GM18868 (cell line): ENCODE measurements around the gene IP6K3.

Source experiments
- ATAC-seq: cut with Tn5 transposase; IDR thresholded peaks from one replicate; pipeline ENCODE4 v1.9.1; 2021; ENCODE audit warnings: mild to moderate bottlenecking, moderate library complexity; ENCODE audit not compliant: unreplicated experiment

IP6K3 gene

DNA sequence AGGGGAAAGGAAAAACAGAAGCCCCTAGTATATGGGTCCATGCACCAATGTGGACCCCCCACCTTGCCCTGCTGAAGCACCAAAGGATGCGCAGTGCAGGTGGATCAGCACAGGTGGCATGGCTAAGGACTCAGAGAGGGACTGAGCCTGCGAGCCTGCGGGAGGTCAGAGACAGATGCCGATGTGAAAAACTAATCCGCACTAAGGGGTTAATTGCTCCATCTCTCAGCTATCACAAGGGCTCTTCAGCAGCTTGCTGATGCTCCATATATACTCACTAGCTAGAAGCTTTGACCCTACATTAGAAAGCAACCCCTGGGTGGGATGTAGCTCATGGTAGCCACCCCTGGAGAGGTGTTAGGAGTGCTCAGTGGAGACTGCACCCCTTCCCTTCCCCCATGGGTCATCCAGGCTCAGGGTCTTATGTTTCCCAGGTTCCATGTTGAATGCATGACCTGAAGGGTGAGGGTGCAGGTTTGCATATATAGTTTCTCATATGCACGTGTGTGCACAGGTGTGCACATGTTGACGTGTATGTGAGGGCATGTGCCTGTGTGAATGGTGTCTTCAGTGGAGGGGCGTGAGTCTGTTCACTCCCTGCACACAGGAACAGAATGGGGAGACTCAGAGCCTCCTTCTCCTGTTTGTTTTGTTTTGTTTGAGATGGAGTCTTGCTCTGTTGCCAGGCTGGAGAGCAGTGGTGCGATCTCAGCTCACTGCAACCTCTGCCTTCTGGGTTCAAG lies 13.4 kb upstream of the IP6K3 start:
- no peak for ATAC-seq

- ATAC-seq, result no peak
Measured at GRCh38 chr6:33758815-33759216, 12.1 kb upstream of the IP6K3 start.

GRCh38 chr6:33757906-33758305 lies 11.2 kb upstream of the IP6K3 start:
- ATAC-seq, result no peak

DNA sequence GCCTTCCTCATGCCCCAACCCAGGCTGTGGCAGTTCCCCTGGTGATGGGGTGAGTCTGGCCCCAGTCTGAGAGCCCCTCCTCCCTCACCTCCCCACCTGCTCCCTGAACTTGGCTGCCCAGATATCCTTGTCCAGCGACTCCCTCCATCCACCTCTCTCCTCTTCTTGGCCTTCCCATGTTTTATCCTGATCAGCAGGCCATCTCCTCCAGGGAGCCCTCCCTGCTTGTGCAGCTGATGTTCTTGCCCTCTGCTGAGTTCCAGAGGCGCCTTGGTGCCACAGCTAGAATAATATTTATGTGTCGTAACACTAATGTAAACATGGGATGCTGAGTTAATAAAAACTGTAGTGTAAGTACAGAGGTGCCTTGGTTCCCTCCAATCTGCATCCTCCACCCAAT lies 10.4 kb upstream of the IP6K3 start:
- no peak for ATAC-seq

GRCh38 chr6:33756211-33756954 lies 9.7 kb upstream of the IP6K3 start:
- ATAC-seq, result no peak

- ATAC-seq, result no peak
Measured at GRCh38 chr6:33755070-33755869, 8.6 kb upstream of the IP6K3 start.

GRCh38 chr6:33754222-33754621 lies 7.5 kb upstream of the IP6K3 start:
- ATAC-seq, result no peak

GRCh38 chr6:33752646-33753015 lies 5.9 kb upstream of the IP6K3 start:
- no peak for ATAC-seq

DNA sequence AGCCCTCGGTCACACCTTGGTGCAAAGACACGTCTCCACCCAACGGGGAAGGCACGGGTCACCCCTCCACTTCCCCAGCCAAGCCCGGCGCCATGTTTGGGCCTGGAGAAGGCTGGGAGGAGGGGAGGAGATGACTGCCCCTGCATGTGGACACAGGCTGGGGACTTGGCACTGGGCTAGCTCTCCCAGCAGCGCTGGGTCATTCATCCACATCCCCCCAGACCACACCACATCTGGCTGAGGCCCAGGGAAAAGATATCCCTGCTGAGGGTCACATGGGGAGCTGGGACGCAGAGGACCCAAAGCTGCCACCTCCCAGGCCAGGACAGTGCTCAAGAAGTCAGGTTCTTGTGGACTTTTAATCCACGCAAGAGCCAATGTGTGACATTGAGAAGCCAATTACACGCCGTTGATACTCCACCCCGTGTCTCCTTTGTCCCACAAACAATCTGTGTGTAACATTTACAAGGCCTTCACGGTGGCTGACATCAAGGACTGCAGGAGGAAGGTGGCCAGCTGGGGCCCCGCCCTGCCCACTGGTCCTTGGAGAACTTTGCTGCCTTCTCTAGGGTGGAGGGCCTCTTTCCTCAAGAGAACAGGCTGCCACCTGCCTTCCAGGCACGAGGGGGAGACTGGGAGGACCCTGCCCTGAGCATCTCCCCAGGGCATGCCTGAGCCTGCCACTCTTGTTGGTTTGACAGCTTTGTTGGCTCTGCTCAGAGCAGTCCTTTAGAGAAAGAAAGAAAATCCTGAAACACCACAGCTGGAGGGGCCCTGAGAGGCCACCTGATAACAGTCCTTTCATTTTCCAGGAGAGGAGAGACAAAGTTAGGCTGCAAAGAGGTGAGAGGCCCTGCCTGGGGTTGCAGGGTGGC lies 5.3 kb upstream of the IP6K3 start:
- ATAC-seq, result no peak

- no peak for ATAC-seq
Measured at GRCh38 chr6:33750244-33750991, 3.7 kb upstream of the IP6K3 start.

DNA sequence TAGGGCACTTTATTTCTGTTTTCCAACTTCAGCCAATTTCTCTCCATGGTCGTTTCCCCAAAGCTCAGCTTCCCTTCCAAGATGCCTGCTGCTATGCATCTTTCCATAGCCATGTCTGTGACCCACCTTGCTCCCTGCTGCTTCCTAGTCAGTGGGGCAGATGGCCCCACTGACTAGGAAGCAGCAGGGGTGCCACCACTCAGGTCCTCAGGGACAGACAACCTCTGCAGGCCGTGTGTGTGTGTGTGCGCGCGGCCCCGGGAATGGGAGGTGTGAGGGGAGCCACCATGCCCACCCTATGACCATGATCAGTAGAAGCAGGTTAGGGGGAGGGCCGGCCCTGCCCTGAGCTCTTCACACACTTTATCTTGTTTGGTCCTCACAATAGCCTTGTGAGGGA lies 2.7 kb upstream of the IP6K3 start:
- ATAC-seq, result no peak

DNA sequence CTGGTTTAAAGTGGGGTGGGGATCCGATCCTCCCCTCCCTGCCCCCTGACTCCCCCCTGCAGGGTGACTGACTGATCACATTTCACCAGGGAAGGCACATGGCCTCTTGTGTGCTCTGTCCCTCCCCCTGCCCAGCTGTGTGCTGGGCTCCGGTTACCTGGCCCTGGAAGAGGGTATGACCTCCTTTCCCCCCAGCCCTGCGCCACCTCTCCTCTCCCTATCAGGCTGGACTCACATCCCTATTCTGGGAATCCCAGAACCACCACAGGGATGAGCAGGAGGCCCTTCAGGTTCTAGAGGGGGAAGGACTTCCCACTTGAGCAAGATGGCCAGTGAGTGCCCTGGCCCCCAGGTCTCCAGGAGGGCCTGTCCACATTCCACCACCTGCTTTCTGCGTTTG lies 2.1 kb upstream of the IP6K3 start:
- ATAC-seq, result no peak

GRCh38 chr6:33747823-33748222 lies 1.1 kb upstream of the IP6K3 start:
- ATAC-seq, result no peak

DNA sequence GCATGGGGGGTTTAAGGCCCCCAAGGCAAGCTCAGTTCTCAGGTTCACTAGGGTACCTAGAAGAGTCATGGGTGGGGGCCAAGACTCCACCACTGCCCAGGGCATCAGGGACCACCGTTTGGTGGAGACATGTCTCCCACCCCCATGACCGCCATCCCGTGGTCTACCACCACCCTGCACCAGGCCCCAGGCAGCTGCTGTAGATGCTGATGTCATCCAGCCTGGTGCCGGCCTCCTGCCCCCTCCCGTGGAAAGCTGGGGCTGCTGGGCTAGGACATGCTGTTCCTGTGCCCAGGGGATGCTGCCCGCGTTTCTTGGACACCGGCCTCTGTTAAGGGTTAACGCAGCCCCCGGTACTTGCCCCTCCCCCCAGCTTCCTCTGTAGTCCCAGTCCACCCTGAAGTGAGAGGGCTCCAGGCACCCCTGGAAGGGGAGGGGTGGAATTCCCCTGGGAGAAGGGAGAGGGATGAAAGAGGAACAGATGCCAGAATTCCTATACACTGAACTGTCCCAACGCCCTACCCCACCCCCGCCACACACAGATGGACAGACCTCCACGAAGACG lies 587 bp downstream of the IP6K3 start:
- ATAC-seq, result no peak

- ATAC-seq, result no peak
Measured at GRCh38 chr6:33745548-33745947, 1.2 kb downstream of the IP6K3 start.

GRCh38 chr6:33744895-33745546 lies 1.7 kb downstream of the IP6K3 start:
- ATAC-seq, result no peak

DNA sequence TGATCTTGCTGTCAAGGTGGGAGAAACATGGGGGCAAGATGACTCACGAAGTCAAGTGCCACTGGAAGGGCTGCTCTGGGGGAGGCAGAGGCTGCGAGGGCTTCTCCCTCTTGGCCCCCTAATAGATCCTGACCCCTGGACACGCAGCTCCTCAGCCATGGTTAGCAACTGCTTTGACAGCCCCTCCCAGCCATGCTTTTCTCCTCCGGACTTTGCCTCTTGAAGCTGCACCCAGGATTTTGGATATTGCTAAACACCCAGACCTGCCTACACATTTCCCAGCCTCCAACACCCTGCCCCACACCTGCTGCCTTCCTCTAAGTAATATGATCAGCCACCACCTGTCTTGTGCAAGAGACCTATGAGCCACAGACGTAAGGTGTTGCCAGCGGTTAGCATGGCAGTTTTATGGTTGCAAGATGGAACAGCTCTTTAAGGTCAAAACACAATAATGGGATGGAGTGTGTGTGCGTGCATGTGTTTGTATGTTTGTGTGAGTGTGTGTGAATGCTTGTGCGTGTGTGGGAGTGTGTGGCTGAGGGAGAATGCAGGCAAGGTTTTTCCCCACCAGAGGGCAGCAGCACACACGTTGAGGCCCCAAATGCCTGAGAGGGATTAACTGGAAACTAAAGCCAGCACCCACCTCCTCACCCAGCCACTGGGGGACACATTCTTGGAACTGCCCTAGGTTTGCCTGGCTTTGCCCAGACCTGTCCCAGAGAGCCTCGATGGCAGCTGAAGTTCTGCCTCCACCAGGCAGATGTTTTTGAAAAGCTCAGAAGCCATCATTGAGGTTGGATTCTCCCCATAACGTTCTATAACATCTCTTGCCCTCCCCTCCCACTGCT lies 2.5 kb downstream of the IP6K3 start:
- no peak for ATAC-seq

DNA sequence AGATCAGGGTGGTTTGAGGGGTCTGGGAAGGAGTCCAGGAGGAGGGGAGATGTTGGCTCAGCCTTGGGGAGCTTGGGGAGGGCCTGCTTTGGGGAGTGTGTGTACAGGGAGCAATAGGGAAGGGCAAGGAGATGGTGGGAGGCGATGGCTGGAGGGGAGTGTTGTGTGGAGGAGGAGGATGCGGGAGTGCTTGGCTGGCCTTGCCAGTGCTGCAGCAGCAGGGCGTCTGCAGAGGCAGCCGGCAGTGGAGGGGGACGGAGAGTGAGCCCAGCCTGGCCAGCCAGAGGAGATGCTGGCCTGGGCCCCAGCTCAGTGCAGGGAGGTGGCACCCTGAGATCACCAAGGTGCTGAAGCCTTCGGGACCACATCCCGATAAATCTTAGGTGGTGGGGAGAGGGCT lies 3.9 kb downstream of the IP6K3 start:
- ATAC-seq, result no peak
